Right lobe of liver (tissue), 6 donors: Measurements from ENCODE around the gene ENPP7. TPM values are rescaled to one million over a fixed set of nuclear protein-coding genes. Genes with fewer than 3 reads are reported as not detected.

Source experiments
- ATAC-seq, 4 donors: fragments of 200-7000 bp; cut with Tn5 transposase; one replicate each; pipeline ENCODE4 v1.9.1; 2020; ENCODE audit warnings: mild to moderate bottlenecking in 4 of 4, moderate library complexity in 4 of 4
- DNase-seq, 3 donors: peaks; one replicate each; pipeline ENCODE4 v3.0.0-alpha.2; 2020
- H3K27ac ChIP-seq, 3 donors: fragments of 200-600 bp; one replicate each; pipeline ENCODE4 v1.8.0; 2022
- H3K27me3 ChIP-seq, 2 donors: fragments of 200-600 bp; one replicate each; pipeline ENCODE4 v1.8.0; 2022
- H3K36me3 ChIP-seq, 4 donors: fragments of 200-600 bp; sonication (generic) in 1 of 4; one replicate each; pipeline versions ENCODE4 v1.5.1 to v1.8.0; 2017 to 2022; ENCODE audit warnings: control low read depth in 1 of 4
- H3K4me1 ChIP-seq, 4 donors: fragments of 200-600 bp; sonication (generic) in 1 of 4; one replicate each; pipeline versions ENCODE4 v1.5.1 to v1.8.0; 2017 to 2022; ENCODE audit warnings: control low read depth in 1 of 4
- H3K4me3 ChIP-seq, 3 donors: fragments of 200-600 bp; one replicate each; pipeline ENCODE4 v1.8.0; 2022
- H3K9me3 ChIP-seq, 4 donors: fragments of 200-600 bp; sonication (generic) in 1 of 4; one replicate each; pipeline versions ENCODE4 v1.5.1 to v1.8.0; 2017 to 2022; ENCODE audit warnings: control low read depth in 1 of 4
- POLR2A ChIP-seq: fragments of 450-650 bp; IDR thresholded peaks from one replicate; pipeline ENCODE4 v1.6.1; 2017; ENCODE audit warnings: antibody characterized with exemption, mild to moderate bottlenecking
- WGBS: methylation state at CpG from one replicate; pipeline ENCODE4 v1.1.6; 2018; ENCODE audit warnings: low coverage, low lambda C conversion rate; ENCODE audit not compliant: insufficient coverage; ENCODE audit errors: missing lambda C conversion rate; 5-methylcytosine and 5-hydroxymethylcytosine counted together
- intact Hi-C, 2 donors: fragments of 100-400 bp; cut with DNase I; formaldehyde crosslinking; loops; one replicate each; pipeline versions ENCODE4 v1.11.2 to v1.14.1; 2022
- total RNA-seq, 6 experiments: library from RNA; depleted of rRNA in 2 of 6; stranded (reverse); fragments of >200 nt in 2 of 6; fragmentation: NEBNext Ultra II Directional in 3 of 6; extraction: Animal tissue kit (Norgen Biotek cat#: 25700) in 3 of 6; gene quantifications; one replicate each; pipeline versions ENCODE4 v1.1.0 to v1.2.4, GENCODE V29; 2016 to 2023
- TF ChIP-seq, protein P1 (sequence below), 4 donors: fragments of 200-600 bp in 3 of 4; fragments of 450-650 bp in 1 of 4; IDR thresholded peaks; one replicate each; pipeline versions ENCODE4 v1.5.1 to v1.8.0; 2016 to 2022; ENCODE audit warnings: antibody characterized with exemption in 4 of 4, mild to moderate bottlenecking in 2 of 4
- donor health status: DM: no; HTN: yes; CAD: no.
- donor health status: DM: no; HTN: no; CAD: no.
- donor health status: DM: no; HTN: no; CAD: no.
- donor health status: DM: no; HTN: yes; CAD: no.
- donor health status: DM: no; HTN: yes; CAD: no.

Gene ENPP7
- total RNA-seq, 6 experiments from 2014 or later = 3.4 to 43.2 (median 17.8) TPM

DNA sequence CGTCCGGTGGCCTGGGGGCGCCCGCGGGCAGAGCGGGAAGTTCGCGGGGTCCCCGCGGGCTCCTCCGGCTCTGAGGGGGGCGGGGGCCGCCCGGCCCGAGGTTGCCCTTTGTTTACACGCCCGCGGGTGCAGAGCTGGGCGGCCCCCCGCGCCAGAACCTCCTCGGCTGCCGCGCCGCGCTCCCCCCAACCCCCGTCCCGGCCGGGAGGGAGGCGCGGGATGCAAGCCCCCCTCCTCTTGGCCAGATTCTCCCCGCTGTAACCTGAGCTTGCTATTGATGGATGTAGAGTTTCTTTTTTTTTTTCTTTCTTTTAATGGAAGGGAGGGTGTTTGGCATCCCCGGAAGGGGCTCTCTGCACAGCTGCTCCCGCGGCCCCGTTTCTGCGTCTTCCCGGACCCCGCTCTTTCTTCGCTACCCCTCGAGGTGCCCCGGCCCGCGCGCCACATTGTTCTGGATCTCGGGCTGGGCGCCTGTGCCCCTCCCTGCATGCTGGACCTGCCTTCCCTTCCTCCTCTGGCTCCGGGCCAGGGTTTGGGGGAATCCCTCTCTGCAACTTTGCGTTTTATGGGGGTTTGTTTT is 47.9 kb downstream of the ENPP7 start:
- DNase-seq = peak in 1 of 3 donors; percentile 64
- Histone ChIP-seq H3K4me3 (peak overlapping the region; percentile 46 to 66 (median 48)), H3K36me3 (no peaks in the 10 kb centered on the region), H3K27ac (no peak overlapping the region), H3K9me3 (no peaks in the 10 kb centered on the region), H3K4me1 (peaks cover 0 to 25% (median 0%) of the 10 kb centered on the region in 4 donors), H3K27me3 (peaks cover 0 to 37% of the 10 kb centered on the region in 2 donors)
- ATAC-seq = no peak
- TF ChIP-seq, protein P1, sequence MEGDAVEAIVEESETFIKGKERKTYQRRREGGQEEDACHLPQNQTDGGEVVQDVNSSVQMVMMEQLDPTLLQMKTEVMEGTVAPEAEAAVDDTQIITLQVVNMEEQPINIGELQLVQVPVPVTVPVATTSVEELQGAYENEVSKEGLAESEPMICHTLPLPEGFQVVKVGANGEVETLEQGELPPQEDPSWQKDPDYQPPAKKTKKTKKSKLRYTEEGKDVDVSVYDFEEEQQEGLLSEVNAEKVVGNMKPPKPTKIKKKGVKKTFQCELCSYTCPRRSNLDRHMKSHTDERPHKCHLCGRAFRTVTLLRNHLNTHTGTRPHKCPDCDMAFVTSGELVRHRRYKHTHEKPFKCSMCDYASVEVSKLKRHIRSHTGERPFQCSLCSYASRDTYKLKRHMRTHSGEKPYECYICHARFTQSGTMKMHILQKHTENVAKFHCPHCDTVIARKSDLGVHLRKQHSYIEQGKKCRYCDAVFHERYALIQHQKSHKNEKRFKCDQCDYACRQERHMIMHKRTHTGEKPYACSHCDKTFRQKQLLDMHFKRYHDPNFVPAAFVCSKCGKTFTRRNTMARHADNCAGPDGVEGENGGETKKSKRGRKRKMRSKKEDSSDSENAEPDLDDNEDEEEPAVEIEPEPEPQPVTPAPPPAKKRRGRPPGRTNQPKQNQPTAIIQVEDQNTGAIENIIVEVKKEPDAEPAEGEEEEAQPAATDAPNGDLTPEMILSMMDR (IDR thresholded peaks at IDR 0.05) = no peak
- TF ChIP-seq POLR2A = no peak
- WGBS = 3% methylated on average over 19 of the region's 49 CpGs
- intact Hi-C loops = no loop called here

DNA sequence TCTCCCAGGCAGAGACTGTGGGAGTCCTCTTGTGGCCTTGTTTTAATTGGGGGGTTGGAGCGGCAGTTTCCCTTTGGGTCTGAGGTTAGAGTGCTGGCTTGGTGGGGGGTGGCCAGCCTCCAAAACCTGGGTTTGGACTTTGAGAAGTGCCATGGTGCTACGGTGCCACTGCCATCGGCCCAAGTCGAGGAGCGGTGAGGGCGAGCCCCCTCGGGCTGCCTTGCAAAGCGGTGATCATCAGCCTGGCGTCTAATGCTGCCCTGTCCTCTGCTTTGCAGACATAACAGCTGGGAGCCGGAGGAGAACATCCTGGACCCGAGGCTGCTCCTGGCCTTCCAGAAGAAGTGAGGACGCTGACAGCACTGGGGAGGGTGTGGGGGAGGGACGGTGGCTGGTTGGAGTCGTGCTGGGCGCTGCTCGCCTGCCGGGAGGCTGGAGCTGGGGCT is 48.4 kb downstream of the ENPP7 start:
- no peaks in the 10 kb centered on the region for H3K36me3 ChIP-seq
- intact Hi-C loops = no loop called here
- DNase-seq = no peak
- peak overlapping the region in 2 of 3 donors; percentile 46 to 66 for H3K4me3 ChIP-seq
- peaks cover 0 to 25% (median 0%) of the 10 kb centered on the region in 4 donors for H3K4me1 ChIP-seq
- no peak for ATAC-seq
- no peaks in the 10 kb centered on the region for H3K9me3 ChIP-seq
- no peak for TF ChIP-seq POLR2A
- TF ChIP-seq, protein P1 (IDR thresholded peaks at IDR 0.05) = no peak
- H3K27me3 ChIP-seq = peaks cover 0 to 32% of the 10 kb centered on the region in 2 donors
- 24% methylated on average over 15 of the region's 17 CpGs for WGBS
- H3K27ac ChIP-seq = no peak overlapping the region

DNA sequence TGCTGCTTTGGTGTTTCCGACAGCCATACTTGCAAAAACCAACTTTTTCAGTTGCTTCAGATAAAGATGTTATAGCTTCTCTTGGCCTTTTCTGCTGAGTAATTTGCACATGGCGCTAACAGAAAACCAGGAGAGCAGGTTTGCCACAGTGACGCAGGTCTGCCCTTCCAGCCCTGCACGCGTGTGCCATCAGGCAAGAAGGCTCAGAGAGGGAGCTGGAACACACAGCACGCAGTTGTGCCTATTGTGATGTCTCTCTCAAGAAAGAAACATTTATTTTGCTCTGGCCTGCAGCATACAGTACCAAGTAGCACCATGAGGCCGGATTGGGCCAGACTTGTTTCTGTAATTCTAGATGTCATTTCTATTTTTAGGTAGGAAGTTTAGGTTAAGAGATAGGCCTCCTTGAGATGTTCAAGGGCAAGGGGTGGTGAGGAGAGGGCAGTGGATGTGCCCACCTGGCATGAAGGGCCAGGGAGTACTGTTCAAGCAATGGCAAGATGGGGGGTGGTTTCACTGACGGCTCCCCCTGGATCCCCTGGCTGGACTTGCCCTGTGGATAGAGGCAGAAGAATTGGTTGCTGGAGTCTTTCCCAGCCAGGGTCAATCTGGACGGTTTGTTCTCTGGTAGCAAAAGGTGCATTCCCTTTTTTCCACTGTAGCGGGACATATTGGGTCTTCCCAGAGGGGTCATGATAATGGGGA is 49.1 kb downstream of the ENPP7 start:
- WGBS = 92% methylated on average over 2 of the region's 10 CpGs
- no peaks in the 10 kb centered on the region for H3K9me3 ChIP-seq
- intact Hi-C loops = no loop called here
- no peak for ATAC-seq
- peaks cover 0 to 25% of the 10 kb centered on the region in 2 donors for H3K27me3 ChIP-seq
- no peak for DNase-seq
- H3K4me3 ChIP-seq = no peak overlapping the region
- H3K36me3 ChIP-seq = no peaks in the 10 kb centered on the region
- no peak overlapping the region for H3K27ac ChIP-seq
- TF ChIP-seq, protein P1 (IDR thresholded peaks at IDR 0.05) = no peak
- TF ChIP-seq POLR2A = no peak
- peaks cover 0 to 20% (median 0%) of the 10 kb centered on the region in 4 donors for H3K4me1 ChIP-seq

DNA sequence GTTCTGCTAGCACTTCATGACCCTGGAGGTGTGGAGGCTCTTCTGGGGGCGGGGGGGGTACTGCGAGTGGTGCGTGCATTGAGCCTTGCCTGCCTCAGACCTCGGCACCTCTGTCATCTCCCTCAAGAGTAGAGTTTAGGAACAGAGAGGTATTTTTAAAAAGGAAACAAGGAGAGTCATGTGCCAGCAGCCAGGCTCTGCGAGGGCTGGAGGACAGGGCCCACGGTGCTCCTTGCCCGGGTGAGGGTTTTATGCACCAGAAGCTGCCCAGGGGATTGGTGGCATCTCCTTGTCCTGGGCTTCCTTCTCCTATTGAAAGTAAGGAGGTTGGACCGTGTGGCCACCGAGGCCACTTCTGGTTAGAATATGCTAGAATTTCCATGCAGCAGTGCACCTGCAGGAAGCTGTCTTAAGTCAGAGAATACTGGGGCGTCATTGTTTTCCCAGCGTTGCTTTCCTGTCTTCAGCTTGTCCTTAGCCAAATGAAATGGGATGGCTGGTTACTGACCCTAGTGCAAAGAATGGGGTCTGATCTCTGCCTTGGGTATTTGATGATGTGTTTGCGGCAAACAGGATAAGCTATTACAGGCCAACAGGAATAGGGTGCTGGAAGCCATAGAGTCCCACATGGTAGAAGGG is 50.4 kb downstream of the ENPP7 start:
- H3K36me3 ChIP-seq = no peaks in the 10 kb centered on the region
- peaks cover 0 to 15% of the 10 kb centered on the region in 2 donors for H3K27me3 ChIP-seq
- no peak overlapping the region for H3K27ac ChIP-seq

More for the DNA sequence above, 50.4 kb downstream of the ENPP7 start:
- WGBS = 78% methylated on average over 11 of the region's 12 CpGs
- ATAC-seq = no peak
- H3K4me1 ChIP-seq = peaks cover 0 to 13% (median 0%) of the 10 kb centered on the region in 4 donors
- intact Hi-C loops = no loop called here
- H3K9me3 ChIP-seq = no peaks in the 10 kb centered on the region
- no peak overlapping the region for H3K4me3 ChIP-seq
- TF ChIP-seq POLR2A = no peak
- TF ChIP-seq, protein P1 (IDR thresholded peaks at IDR 0.05) = no peak
- DNase-seq = peak in 1 of 3 donors; percentile 26
